Pancreas (tissue), 10 donors: ENCODE measurements around the gene DRD4. TPM values are rescaled to one million over a fixed set of nuclear protein-coding genes. Genes with fewer than 3 reads are reported as not detected.
A peak's percentile ranks its signal among the peaks of the same experiment; 100 is the strongest.

Experiments
- ATAC-seq, 4 donors: fragments of 200-7000 bp; cut with Tn5 transposase; one replicate each; pipeline versions ENCODE4 v1.8.0 to v1.9.1; 2020; ENCODE audit warnings: mild to moderate bottlenecking in 4 of 4, moderate library complexity in 4 of 4
- DNase-seq, 6 donors: peaks; one replicate each; pipeline ENCODE4 v3.0.0-alpha.2; 2020
- FAIRE-seq: peaks from 2 replicates; lab custom pipeline; 2012; peaks lifted over from hg19 to GRCh38; lab: Jason Lieb, UNC
- H3K27ac ChIP-seq, 4 donors: fragments of 200-600 bp; sonication (generic); 1 replicate in 3 of 4; 2 replicates in 1 of 4; pipeline versions ENCODE4 v1.5.0 to v1.8.0; 2020
- H3K27me3 ChIP-seq, 4 donors: fragments of 200-600 bp; one replicate each; pipeline ENCODE4 v1.8.0; 2021
- H3K36me3 ChIP-seq, 3 donors: fragments of 200-600 bp; sonication (generic) in 1 of 3; one replicate each; pipeline versions ENCODE4 v1.5.0 to v1.8.0; 2020 to 2021
- H3K4me1 ChIP-seq, 3 donors: fragments of 200-600 bp; one replicate each; pipeline ENCODE4 v1.8.0; 2021
- H3K4me3 ChIP-seq, 4 donors: fragments of 200-600 bp; sonication (generic) in 2 of 4; one replicate each; pipeline versions ENCODE4 v1.5.0 to v1.8.0; 2020 to 2021
- H3K9me3 ChIP-seq, 4 donors: fragments of 200-600 bp; one replicate each; pipeline ENCODE4 v1.8.0; 2021
- CTCF ChIP-seq, 4 donors: fragments of 200-600 bp; sonication (generic) in 3 of 4; IDR thresholded peaks; one replicate each; pipeline versions ENCODE4 v1.5.0 to v1.8.0; 2021; ENCODE audit warnings: antibody characterized with exemption in 4 of 4
- WGBS, 2 donors: extraction: QIAGEN DNeasy Blood & Tissue Kit; methylation state at CpG; one replicate each; pipeline ENCODE4 v1.1.7; 2013; 5-methylcytosine and 5-hydroxymethylcytosine counted together
- intact Hi-C, 3 donors: fragments of 100-400 bp; cut with DNase I; formaldehyde crosslinking; loops; one replicate each; pipeline versions ENCODE4 v1.11.1 to v1.14.2; 2022
- polyA plus RNA-seq, 2 donors: library from polyadenylated mRNA; stranded (reverse); fragments of 200-250 nt; gene quantifications; one replicate each; pipeline ENCODE4 v1.2.3, GENCODE V29; 2013
- total RNA-seq, 6 donors: library from RNA; stranded (reverse); fragmentation: NEBNext Ultra II Directional in 4 of 6; extraction: Animal tissue kit (Norgen Biotek cat#: 25700) in 4 of 6; gene quantifications; one replicate each; pipeline versions ENCODE4 v1.2.1 to v1.2.4, GENCODE V29; 2021 to 2023
- donor health status: healthy with polysubstance abuse.
- donor health status: DM: no; HTN: no; CAD: no; lungs with moderate emphysema.
- donor health status: DM: no; HTN: no; CAD: no.
- donor health status: control.
- donor health status: control.
- donor health status: Bipolar disorder and iron deficiency.
- donor health status: DM: yes; HTN: yes; CAD: no.
- donor health status: DM: no; HTN: no; CAD: no.
- donor health status: DM: no; HTN: no; CAD: no.
- donor health status: DM: yes; HTN: yes; CAD: no.

The DRD4 gene
- total and polyA plus RNA-seq, 8 donors = 0.28 to 2.4 (median 0.79) TPM

- ATAC-seq = no peak
- peak in 3 of 6 donors; percentile 14 to 69 (median 30) for DNase-seq
- no peak overlapping the region for H3K4me3 ChIP-seq
- no peak for TF ChIP-seq CTCF (IDR thresholded peaks at IDR 0.05)
- H3K4me1 ChIP-seq = peaks cover 0 to 1% (median 1%) of the 10 kb centered on the region in 3 donors
- WGBS, 2 donors = 82 to 85% methylated on average over 34 to 45 of the region's 45 CpGs
- no peak for FAIRE-seq
- no peaks in the 10 kb centered on the region for H3K9me3 ChIP-seq
- intact Hi-C loops = no loop called here
- no peaks in the 10 kb centered on the region for H3K27me3 ChIP-seq
- H3K27ac ChIP-seq = no peak overlapping the region
- H3K36me3 ChIP-seq = no peaks in the 10 kb centered on the region
These were observed 15.9 kb upstream of the DRD4 start for GRCh38 chr11:620935-621814.

GRCh38 chr11:621838-622237 lies 15.2 kb upstream of the DRD4 start:
- Histone ChIP-seq H3K4me3 (no peak overlapping the region), H3K27me3 (no peaks in the 10 kb centered on the region), H3K27ac (no peak overlapping the region), H3K4me1 (no peaks in the 10 kb centered on the region), H3K36me3 (no peaks in the 10 kb centered on the region), H3K9me3 (no peaks in the 10 kb centered on the region)
- no peak for TF ChIP-seq CTCF (IDR thresholded peaks at IDR 0.05)
- no peak for FAIRE-seq
- intact Hi-C loops = no loop called here
- peak in 1 of 6 donors; percentile 35 for DNase-seq
- ATAC-seq = no peak
- WGBS, 2 donors = 88 to 91% methylated on average over 27 of the region's 27 CpGs

GRCh38 chr11:623349-623869 lies 13.7 kb upstream of the DRD4 start:
- Histone ChIP-seq H3K27ac (no peak overlapping the region), H3K4me3 (no peak overlapping the region), H3K36me3 (no peaks in the 10 kb centered on the region), H3K4me1 (no peaks in the 10 kb centered on the region), H3K27me3 (no peaks in the 10 kb centered on the region), H3K9me3 (no peaks in the 10 kb centered on the region)
- WGBS, 2 donors = 87 to 88% methylated on average over 15 of the region's 15 CpGs
- no peak for ATAC-seq
- no peak for FAIRE-seq
- DNase-seq = peak in 3 of 6 donors; percentile 12 to 63 (median 33)
- intact Hi-C loops = no loop called here
- TF ChIP-seq CTCF (IDR thresholded peaks at IDR 0.05) = no peak

GRCh38 chr11:623999-624704 lies 12.9 kb upstream of the DRD4 start:
- 60 to 75% methylated on average over 25 of the region's 25 CpGs for WGBS, 2 donors
- H3K9me3 ChIP-seq = no peaks in the 10 kb centered on the region
- no peak overlapping the region for H3K27ac ChIP-seq
- no peaks in the 10 kb centered on the region for H3K4me1 ChIP-seq
- H3K36me3 ChIP-seq = no peaks in the 10 kb centered on the region
- intact Hi-C loops = no loop called here
- peak in 5 of 6 donors; percentile 14 to 58 (median 54) for DNase-seq
- no peak for TF ChIP-seq CTCF (IDR thresholded peaks at IDR 0.05)
- peak overlapping the region in 1 of 4 donors; percentile 10 for H3K4me3 ChIP-seq
- FAIRE-seq = no peak
- ATAC-seq = peak; percentile 23 to 45 (median 43)
- no peaks in the 10 kb centered on the region for H3K27me3 ChIP-seq
